DOHH2 (cell line): Measurements from ENCODE around the gene AASDH.

Experiments
- EZH2phosphoT487 ChIP-seq: fragments of 200-600 bp; sonication (generic); IDR thresholded peaks from 2 replicates; pipeline ENCODE4 v1.6.1; 2017; ENCODE audit warnings: borderline replicate concordance, mild to moderate bottlenecking, antibody characterized with exemption, low read length, moderate library complexity, mixed read lengths
- TF ChIP-seq, protein P1 (sequence below): fragments of 200-600 bp; sonication (generic); IDR thresholded peaks from one replicate; pipeline ENCODE4 v1.5.1; 2014; ENCODE audit warnings: antibody characterized with exemption, mild to moderate bottlenecking, low read depth, low read length; ENCODE audit not compliant: poor library complexity, severe bottlenecking

DNA sequence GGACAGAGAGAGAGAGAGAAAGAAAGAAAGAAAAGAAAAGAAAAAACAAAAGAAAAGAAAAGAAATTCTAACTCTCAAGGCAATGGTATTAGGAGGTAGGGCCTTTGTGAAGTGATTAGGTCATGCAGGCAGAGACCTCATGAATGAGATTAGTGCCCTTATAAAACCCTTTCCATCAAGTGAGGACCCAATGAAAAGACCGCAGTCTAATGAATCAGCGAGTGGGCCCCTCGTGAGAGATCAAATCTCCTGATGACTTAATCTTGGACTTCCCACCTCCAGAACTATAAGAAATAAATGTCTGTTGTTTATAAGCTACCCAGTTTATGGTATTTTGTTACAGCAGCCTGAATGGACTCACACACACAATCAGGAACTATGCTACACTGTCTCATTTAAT, 16.9 kb downstream of the AASDH start:
- TF ChIP-seq, protein P1, sequence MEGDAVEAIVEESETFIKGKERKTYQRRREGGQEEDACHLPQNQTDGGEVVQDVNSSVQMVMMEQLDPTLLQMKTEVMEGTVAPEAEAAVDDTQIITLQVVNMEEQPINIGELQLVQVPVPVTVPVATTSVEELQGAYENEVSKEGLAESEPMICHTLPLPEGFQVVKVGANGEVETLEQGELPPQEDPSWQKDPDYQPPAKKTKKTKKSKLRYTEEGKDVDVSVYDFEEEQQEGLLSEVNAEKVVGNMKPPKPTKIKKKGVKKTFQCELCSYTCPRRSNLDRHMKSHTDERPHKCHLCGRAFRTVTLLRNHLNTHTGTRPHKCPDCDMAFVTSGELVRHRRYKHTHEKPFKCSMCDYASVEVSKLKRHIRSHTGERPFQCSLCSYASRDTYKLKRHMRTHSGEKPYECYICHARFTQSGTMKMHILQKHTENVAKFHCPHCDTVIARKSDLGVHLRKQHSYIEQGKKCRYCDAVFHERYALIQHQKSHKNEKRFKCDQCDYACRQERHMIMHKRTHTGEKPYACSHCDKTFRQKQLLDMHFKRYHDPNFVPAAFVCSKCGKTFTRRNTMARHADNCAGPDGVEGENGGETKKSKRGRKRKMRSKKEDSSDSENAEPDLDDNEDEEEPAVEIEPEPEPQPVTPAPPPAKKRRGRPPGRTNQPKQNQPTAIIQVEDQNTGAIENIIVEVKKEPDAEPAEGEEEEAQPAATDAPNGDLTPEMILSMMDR = no peak
- no peak for TF ChIP-seq EZH2phosphoT487
